Measurements from ENCODE around the gene MCM10. TPM values are rescaled to one million over a fixed set of nuclear protein-coding genes. Genes with fewer than 3 reads are reported as not detected.

Gene MCM10
- total RNA-seq, 1 experiment from 2014 or later, result 22.8 TPM

- DNase-seq (ENCODE audit: low read depth, low spot score) (no peak), ATAC-seq (no peak)
- Histone ChIP-seq H3K27ac (ENCODE audit: low read length) (no peak overlapping the region), H3K27me3 (ENCODE audit: control insufficient read depth, insufficient read depth, low read length) (no peaks in the 10 kb centered on the region), H3K36me3 (ENCODE audit: control insufficient read depth, insufficient read depth, low read length) (no peaks in the 10 kb centered on the region), H3K4me3 (ENCODE audit: low read depth in 2 of 2, low read length in 2 of 2) (no peak overlapping the region), H3K9me3 (ENCODE audit: control insufficient read depth, insufficient read depth, low read depth, low read length) (no peaks in the 10 kb centered on the region), H3K4me1 (ENCODE audit: control insufficient read depth, insufficient read depth, low read length) (no peaks in the 10 kb centered on the region)
- in situ Hi-C loops (cut with HindIII; ENCODE audit: low pct_unique_long_range_greater_than_20kb, low sequenced_read_pairs) (no loop called here), intact Hi-C loops (cut with micrococcal nuclease; ENCODE audit: unreplicated experiment) (no loop called here)
- TF ChIP-seq SIN3A (IDR thresholded peaks at IDR 0.05; ENCODE audit: borderline replicate concordance, insufficient read depth, low read depth, low read length) (no peak), REST (IDR thresholded peaks at IDR 0.05; ENCODE audit: insufficient read depth in 1 of 2, low read depth in 2 of 2, low read length in 1 of 2) (no peak), TCF7L2 (IDR thresholded peaks at IDR 0.05; ENCODE audit: low read depth, low read length) (no peak), POLR2AphosphoS5 (IDR thresholded peaks at IDR 0.05; ENCODE audit: low read depth, low read length) (no peak), CTCF (IDR thresholded peaks at IDR 0.05) (no peak)
- CTCF ChIA-PET, result no interaction called here
- POLR2A ChIA-PET, result no interaction called here
- BruUV-seq (replicated peaks), result no TSS peak
Measured at GRCh38 chr10:13247784-13248183, 86.4 kb downstream of the MCM10 start.

- ChIA-PET POLR2A (no interaction called here), CTCF (no interaction called here)
- Histone ChIP-seq H3K27me3 (ENCODE audit: control insufficient read depth, insufficient read depth, low read length) (no peaks in the 10 kb centered on the region), H3K36me3 (ENCODE audit: control insufficient read depth, insufficient read depth, low read length) (no peaks in the 10 kb centered on the region), H3K9me3 (ENCODE audit: control insufficient read depth, insufficient read depth, low read depth, low read length) (no peaks in the 10 kb centered on the region), H3K4me3 (ENCODE audit: low read depth in 2 of 2, low read length in 2 of 2) (no peak overlapping the region), H3K4me1 (ENCODE audit: control insufficient read depth, insufficient read depth, low read length) (no peaks in the 10 kb centered on the region), H3K27ac (ENCODE audit: low read length) (no peak overlapping the region)
- ATAC-seq, result no peak
- TF ChIP-seq REST (IDR thresholded peaks at IDR 0.05; ENCODE audit: insufficient read depth in 1 of 2, low read depth in 2 of 2, low read length in 1 of 2), result no peak
- no peak for TF ChIP-seq SIN3A (IDR thresholded peaks at IDR 0.05; ENCODE audit: borderline replicate concordance, insufficient read depth, low read depth, low read length)
- no peak for TF ChIP-seq CTCF (IDR thresholded peaks at IDR 0.05)
- in situ Hi-C loops (cut with HindIII; ENCODE audit: low pct_unique_long_range_greater_than_20kb, low sequenced_read_pairs), result no loop called here
- intact Hi-C loops (cut with micrococcal nuclease; ENCODE audit: unreplicated experiment), result no loop called here
- BruUV-seq (replicated peaks), result no TSS peak
- DNase-seq (ENCODE audit: low read depth, low spot score), result no peak
Measured at GRCh38 chr10:13253726-13254125, 92.4 kb downstream of the MCM10 start.

All from Panc1 (cell line).